Measurements from ENCODE around the gene MTMR3.

GRCh38 chr22:29916007-29916544 is 33.1 kb downstream of the MTMR3 start:
- TF ChIP-seq CTCF (IDR thresholded peaks at IDR 0.05) (no peak), POLR2A (IDR thresholded peaks at IDR 0.05) (no peak)
